HEK293T (cell line): ENCODE measurements around the gene FGF21.

Experiments
- FOXK2 ChIP-seq: fragments of 450-650 bp; IDR thresholded peaks from 2 replicates; pipeline ENCODE4 v1.6.1; 2016; ENCODE audit warnings: mild to moderate bottlenecking
- SP1 ChIP-seq: fragments of 450-650 bp; IDR thresholded peaks from 2 replicates; pipeline ENCODE4 v1.6.1; 2017
- TF ChIP-seq, protein P1 (sequence below): fragments of 450-650 bp; IDR thresholded peaks from 2 replicates; pipeline ENCODE4 v1.6.1; 2016

DNA sequence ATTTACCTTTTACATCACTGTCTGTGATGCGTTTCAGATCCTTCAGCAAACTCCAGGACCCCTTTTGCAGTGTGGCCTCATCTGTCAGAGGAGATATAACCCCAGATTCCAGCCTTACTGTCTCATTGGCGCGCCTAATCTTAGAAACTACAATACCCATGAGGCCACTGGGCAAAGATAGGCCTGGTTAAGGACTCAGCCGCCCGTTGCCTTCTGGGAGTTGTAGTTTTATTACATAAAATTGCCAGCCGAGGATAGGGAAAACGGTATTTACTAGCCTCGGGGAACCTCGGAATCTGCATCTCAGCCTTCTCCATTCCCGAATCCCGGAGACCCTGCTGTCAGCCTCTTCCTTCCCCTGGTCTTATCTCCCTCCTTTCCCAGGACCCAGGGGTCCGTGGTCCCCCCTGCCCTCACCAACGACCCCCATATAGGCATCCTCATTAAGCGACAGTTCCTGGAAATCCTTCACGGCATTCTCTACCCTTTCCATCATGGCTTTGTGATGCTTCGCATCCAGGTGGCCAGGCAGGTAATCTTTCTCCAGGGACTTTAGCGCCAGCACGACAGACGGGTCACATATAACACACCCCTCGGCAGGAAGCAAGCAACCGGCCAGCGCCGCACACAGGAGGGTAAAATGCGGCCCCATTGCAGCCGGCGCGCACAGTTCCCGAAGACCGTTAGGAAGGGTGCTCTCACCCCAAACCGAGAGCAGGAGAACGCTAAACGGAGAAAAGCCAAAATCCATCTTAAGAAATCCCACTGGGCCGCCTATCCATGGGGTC is 9.9 kb upstream of the FGF21 start:
- TF ChIP-seq, protein P1, sequence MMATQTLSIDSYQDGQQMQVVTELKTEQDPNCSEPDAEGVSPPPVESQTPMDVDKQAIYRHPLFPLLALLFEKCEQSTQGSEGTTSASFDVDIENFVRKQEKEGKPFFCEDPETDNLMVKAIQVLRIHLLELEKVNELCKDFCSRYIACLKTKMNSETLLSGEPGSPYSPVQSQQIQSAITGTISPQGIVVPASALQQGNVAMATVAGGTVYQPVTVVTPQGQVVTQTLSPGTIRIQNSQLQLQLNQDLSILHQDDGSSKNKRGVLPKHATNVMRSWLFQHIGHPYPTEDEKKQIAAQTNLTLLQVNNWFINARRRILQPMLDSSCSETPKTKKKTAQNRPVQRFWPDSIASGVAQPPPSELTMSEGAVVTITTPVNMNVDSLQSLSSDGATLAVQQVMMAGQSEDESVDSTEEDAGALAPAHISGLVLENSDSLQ: no peak
- no peak for TF ChIP-seq FOXK2
- no peak for TF ChIP-seq SP1
